GM12878 (cell line): ENCODE measurements around the gene GSTA4. TPM values are rescaled to one million over a fixed set of nuclear protein-coding genes. Genes with fewer than 3 reads are reported as not detected.
"Not testable (repeated sequence)": the region's sequence is repeated elsewhere in the genome, so short reads cannot be mapped to it uniquely, and the experiment has no call there.

ENCODE experiments used
- ATAC-seq: fragments of 200-7000 bp; cut with Tn5 transposase; 3 replicates; pipeline ENCODE4 v1.9.1; 2020; ENCODE audit warnings: mild to moderate bottlenecking, moderate library complexity
- BruUV-seq: library from RNA; stranded (reverse); fragments of 400-500 nt; replicated peaks from 2 replicates; lab custom pipeline; 2021; lab: Mats Ljungman, UMichigan
- CTCF ChIA-PET: fragments of 300-600 bp; sonication (Branson Sonifier 250); formaldehyde crosslinking; extraction: SDS; loops from one replicate; lab custom pipeline; 2021; ENCODE audit warnings: inconsistent platforms; lab: Yijun Ruan, JAX
- POLR2A ChIA-PET: fragments of 350-600 bp; formaldehyde crosslinking; extraction: SDS; loops from one replicate; lab custom pipeline; 2021; ENCODE audit warnings: inconsistent platforms; lab: Charles Lee
- RAD21 ChIA-PET: fragments of 300-600 bp; sonication (Branson Sonifier 250); formaldehyde crosslinking; loops from one replicate; lab custom pipeline; 2023; ENCODE audit warnings: antibody characterized with exemption; ENCODE audit not compliant: unreplicated experiment; lab: Charles Lee
- SMC1A ChIA-PET: fragments of 300-600 bp; sonication (Branson Sonifier 250); formaldehyde crosslinking; loops from one replicate; lab custom pipeline; 2023; ENCODE audit not compliant: unreplicated experiment, uncharacterized antibody; lab: Charles Lee
- DNase-seq: peaks from one replicate; pipeline ENCODE4 v3.0.0-alpha.2; 2011; ENCODE audit warnings: low read depth, low spot score
- FAIRE-seq: peaks from 3 replicates; lab custom pipeline; 2011; peaks lifted over from hg19 to GRCh38; lab: Jason Lieb, UNC
- H2AFZ ChIP-seq: 2 replicates; pipeline ENCODE4 v1.6.0; 2011; ENCODE audit warnings: low read depth, low read length, control low read depth; ENCODE audit not compliant: control insufficient read depth
- H3K27ac ChIP-seq: 2 replicates; pipeline ENCODE4 v1.5.1; 2011; ENCODE audit warnings: control low read depth; ENCODE audit not compliant: control insufficient read depth, insufficient read depth
- H3K27me3 ChIP-seq, 2 experiments: replicated peaks in 1 of 2; 2 replicates each; pipeline versions ENCODE4 v1.6.0 to v1.6.1; 2011; ENCODE audit warnings: low read length in 1 of 2; ENCODE audit not compliant: control insufficient read depth in 2 of 2, insufficient read depth in 2 of 2
- H3K36me3 ChIP-seq, 2 experiments: 2 replicates each; pipeline ENCODE4 v1.5.1; 2011; ENCODE audit warnings: low read length in 1 of 2; ENCODE audit not compliant: control insufficient read depth in 2 of 2, insufficient read depth in 2 of 2
- H3K4me1 ChIP-seq: 2 replicates; pipeline ENCODE4 v1.6.1; 2011; ENCODE audit warnings: mild to moderate bottlenecking, low read length, moderate library complexity, mixed read lengths; ENCODE audit not compliant: control insufficient read depth, insufficient read depth
- H3K4me2 ChIP-seq: 2 replicates; pipeline ENCODE4 v1.6.0; 2011; ENCODE audit warnings: control low read depth; ENCODE audit not compliant: control insufficient read depth, insufficient read depth
- H3K4me3 ChIP-seq: fragments of 200-600 bp; sonication (generic); 2 replicates; pipeline ENCODE4 v1.5.1; 2016
- H3K79me2 ChIP-seq: 2 replicates; pipeline ENCODE4 v1.6.0; 2011; ENCODE audit warnings: low read length; ENCODE audit not compliant: control insufficient read depth, insufficient read depth
- H3K9ac ChIP-seq: 2 replicates; pipeline ENCODE4 v1.8.0; 2011; ENCODE audit warnings: low read length, control low read depth, mixed read lengths; ENCODE audit not compliant: control insufficient read depth, insufficient read depth
- H3K9me3 ChIP-seq: replicated peaks from 3 replicates; pipeline ENCODE4 v1.5.1; 2011; ENCODE audit warnings: mild to moderate bottlenecking, low read length; ENCODE audit not compliant: control insufficient read depth, insufficient read depth
- H4K20me1 ChIP-seq: 2 replicates; pipeline ENCODE4 v1.6.0; 2011; ENCODE audit not compliant: control insufficient read depth, insufficient read depth
- ASH2L ChIP-seq: fragments of 300-600, 200-600 bp; sonication (generic); IDR thresholded peaks from 2 replicates; pipeline ENCODE4 v1.6.1; 2017; ENCODE audit warnings: low read depth, mild to moderate bottlenecking, borderline replicate concordance
- HSF1 ChIP-seq: fragments of 150-350 bp; IDR thresholded peaks from 2 replicates; pipeline ENCODE4 v1.6.1; 2014; ENCODE audit warnings: mild to moderate bottlenecking, low read depth, low read length
- MEF2B ChIP-seq: fragments of 450-650 bp; IDR thresholded peaks from 2 replicates; pipeline ENCODE4 v1.6.1; 2018; ENCODE audit warnings: mild to moderate bottlenecking, moderate library complexity; ENCODE audit not compliant: partially characterized antibody, poor library complexity, severe bottlenecking
- WGBS: methylation state at CpG from one replicate; pipeline ENCODE4 v1.1.6; 2016; ENCODE audit warnings: low lambda C conversion rate; ENCODE audit not compliant: insufficient replicate concordance, insufficient coverage; ENCODE audit errors: missing lambda C conversion rate; 5-methylcytosine and 5-hydroxymethylcytosine counted together
- in situ Hi-C: fragments of 300-500 bp; cut with MboI; formaldehyde crosslinking; loops from 9 replicates; pipeline ENCODE4 v1.14.3; 2018; ENCODE audit warnings: mixed read lengths
- intact Hi-C: fragments of 100-400 bp; cut with micrococcal nuclease; formaldehyde crosslinking; loops from one replicate; pipeline ENCODE4 v1.14.2; 2022; ENCODE audit not compliant: unreplicated experiment
- polyA plus RNA-seq, 11 experiments: library from polyadenylated mRNA; depleted of rRNA in 4 of 11; unstranded in 6 of 11; stranded (reverse) in 5 of 11; fragments of >200 nt; fragmentation: Nextera tagmentation in 4 of 11; fragmentation: Illumina TruSeq in 1 of 11; extraction: Ambion mirVana in 4 of 11; extraction: Trizol in 1 of 11; gene quantifications; 1 replicate in 1 of 11; 2 replicates in 10 of 11; pipeline versions ENCODE4 v1.2.1 to v1.2.3, GENCODE V29; 2011 to 2016; ENCODE audit warnings: inconsistent platforms in 2 of 11, missing spikeins in 2 of 11, low read depth in 1 of 11
- total RNA-seq, 4 experiments: library from RNA; depleted of rRNA in 3 of 4; stranded (reverse); fragments of >200 nt in 3 of 4; fragmentation: Illumina TruSeq in 1 of 4; extraction: Trizol in 1 of 4; gene quantifications; 2 replicates each; pipeline versions ENCODE4 v1.2.1 to v1.2.3, GENCODE V29; 2013 to 2021

Gene GSTA4
- total and polyA plus RNA-seq, 10 of the 15 experiments (the other 5 are each of a cell fraction or from before 2014, with no cell fraction given): 1.9 to 9.7 (median 4.4) TPM

DNA sequence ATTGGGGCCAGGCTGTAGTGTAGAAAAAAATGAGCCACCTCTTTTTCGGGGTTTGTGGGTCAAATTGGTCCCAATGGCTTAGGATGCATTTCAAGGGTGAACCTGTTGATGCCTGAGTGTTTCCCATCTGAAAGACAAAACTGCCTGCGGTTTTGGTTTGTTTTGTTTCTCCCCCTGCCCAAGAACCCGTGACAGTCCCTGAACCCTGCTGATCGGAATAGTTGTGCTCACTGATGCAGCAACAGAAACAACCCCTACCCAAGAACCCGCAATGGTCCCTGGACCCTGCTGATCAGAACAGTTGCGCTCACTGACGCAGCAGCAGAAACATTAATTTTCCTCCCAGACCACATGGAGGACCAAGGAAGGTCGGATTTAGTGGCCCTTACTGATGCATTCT, 34.9 kb downstream of the GSTA4 start:
- SMC1A ChIA-PET, FAIRE-seq, in situ Hi-C loops: not testable (repeated sequence)

GRCh38 chr6:52958546-52959255, 36.4 kb downstream of the GSTA4 start:
- Histone ChIP-seq H3K36me3 (no peaks in the 10 kb centered on the region), H3K4me2 (no peak overlapping the region), H2AFZ (no peak overlapping the region), H3K27me3 (no peaks in the 10 kb centered on the region), H3K4me1 (no peaks in the 10 kb centered on the region), H3K9ac (no peak overlapping the region), H3K79me2 (no peaks in the 10 kb centered on the region), H3K4me3 (no peak overlapping the region), H3K9me3 (no peaks in the 10 kb centered on the region), H3K27ac (no peak overlapping the region), H4K20me1 (no peaks in the 10 kb centered on the region)
- POLR2A ChIA-PET: no interaction called here
- no peak for DNase-seq
- FAIRE-seq: no peak
- no TSS peak for BruUV-seq
- WGBS: 18% methylated on average over 8 of the region's 8 CpGs
- no peak for ATAC-seq
- SMC1A ChIA-PET: no interaction called here
- CTCF ChIA-PET: interaction anchor here (0.6 to 1.7 kb wide), 2 partner anchors 9 to 88 kb away, joined by 4 read pairs; no protein-coding TSS in a partner anchor
- in situ Hi-C loops: no loop called here
- intact Hi-C loops: no loop called here
- TF ChIP-seq MEF2B (no peak), ASH2L (no peak), HSF1 (no peak)
- RAD21 ChIA-PET: no interaction called here

More for the DNA sequence above, 34.9 kb downstream of the GSTA4 start:
- H3K4me3 ChIP-seq, RAD21 ChIA-PET, DNase-seq, POLR2A ChIA-PET, H4K20me1 ChIP-seq, H3K27me3 ChIP-seq, H3K4me1 ChIP-seq, H3K36me3 ChIP-seq, H3K9ac ChIP-seq, BruUV-seq, H3K79me2 ChIP-seq, H3K27ac ChIP-seq, intact Hi-C loops, H2AFZ ChIP-seq, ATAC-seq, H3K9me3 ChIP-seq, CTCF ChIA-PET, H3K4me2 ChIP-seq: not testable (repeated sequence)
- WGBS: 33% methylated on average over 8 of the region's 8 CpGs
